Muscle of leg (tissue), 11 donors: ENCODE results near the gene C9orf72. TPM values are rescaled to one million over a fixed set of nuclear protein-coding genes. Genes with fewer than 3 reads are reported as not detected.

Source experiments
- DNase-seq: peaks from one replicate; pipeline ENCODE4 v3.0.0; 2013
- H3K27ac ChIP-seq: one replicate; pipeline ENCODE4 v1.5.1; 2013; ENCODE audit warnings: mild to moderate bottlenecking, low read length, control low read depth
- H3K27me3 ChIP-seq: one replicate; pipeline ENCODE4 v1.6.1; 2013; ENCODE audit warnings: low read length; ENCODE audit not compliant: control insufficient read depth, insufficient read depth
- H3K36me3 ChIP-seq: one replicate; pipeline ENCODE4 v1.6.1; 2013; ENCODE audit warnings: low read length; ENCODE audit not compliant: control insufficient read depth, insufficient read depth
- H3K4me1 ChIP-seq: one replicate; pipeline ENCODE4 v1.6.1; 2013; ENCODE audit warnings: low read length; ENCODE audit not compliant: control insufficient read depth, insufficient read depth
- H3K4me3 ChIP-seq: one replicate; pipeline ENCODE4 v1.5.1; 2013; ENCODE audit warnings: low read length, control low read depth
- H3K9me3 ChIP-seq: replicated peaks from 2 replicates; pipeline ENCODE4 v1.6.1; 2013; ENCODE audit warnings: low read depth, low read length; ENCODE audit not compliant: control insufficient read depth
- WGBS: methylation state at CpG from one replicate; pipeline ENCODE4 v1.1.5; 2013; ENCODE audit warnings: missing lambda C conversion rate; ENCODE audit not compliant: insufficient coverage; 5-methylcytosine and 5-hydroxymethylcytosine counted together
- polyA plus RNA-seq, 8 donors: library from polyadenylated mRNA; unstranded; fragments of 120-200 nt; gene quantifications; one replicate each; pipeline versions ENCODE4 v1.2.1 to v1.2.3, GENCODE V29; 2013; ENCODE audit warnings: inconsistent platforms in 1 of 8, low replicate concordance in 1 of 8; ENCODE audit not compliant: insufficient read length in 8 of 8, insufficient read depth in 1 of 8
- total RNA-seq: library from RNA; stranded (reverse); fragments of 120-200 nt; gene quantifications from one replicate; pipeline ENCODE4 v1.2.4, GENCODE V29; 2013

Gene C9orf72
- total and polyA plus RNA-seq, 9 donors, result 10.8 to 16.8 (median 13.2) TPM

- DNase-seq, result no peak
- WGBS, result no CpG with 5 or more reads among the region's 4 CpGs
- no peak overlapping the region for H3K27ac ChIP-seq
- no peaks in the 10 kb centered on the region for H3K9me3 ChIP-seq
- H3K4me3 ChIP-seq, result no peak overlapping the region
- peaks cover 2% of the 10 kb centered on the region for H3K36me3 ChIP-seq
- H3K4me1 ChIP-seq, result no peaks in the 10 kb centered on the region
- no peaks in the 10 kb centered on the region for H3K27me3 ChIP-seq
Observed at GRCh38 chr9:27563738-27564430, 9.4 kb downstream of the C9orf72 start.

GRCh38 chr9:27561685-27562084 is 11.6 kb downstream of the C9orf72 start:
- WGBS, result no CpG with 5 or more reads among the region's 3 CpGs
- DNase-seq, result no peak
- Histone ChIP-seq H3K4me3 (no peak overlapping the region), H3K36me3 (peaks cover 2% of the 10 kb centered on the region), H3K27me3 (no peaks in the 10 kb centered on the region), H3K27ac (no peak overlapping the region), H3K4me1 (no peaks in the 10 kb centered on the region), H3K9me3 (no peaks in the 10 kb centered on the region)

GRCh38 chr9:27560457-27560856 is 12.8 kb downstream of the C9orf72 start:
- no peaks in the 10 kb centered on the region for H3K27me3 ChIP-seq
- H3K4me1 ChIP-seq, result no peaks in the 10 kb centered on the region
- peaks cover 5% of the 10 kb centered on the region for H3K36me3 ChIP-seq
- H3K9me3 ChIP-seq, result no peaks in the 10 kb centered on the region
- H3K4me3 ChIP-seq, result no peak overlapping the region
- H3K27ac ChIP-seq, result no peak overlapping the region
- DNase-seq, result no peak

GRCh38 chr9:27558307-27558706 is 15.0 kb downstream of the C9orf72 start:
- peaks cover 11% of the 10 kb centered on the region for H3K36me3 ChIP-seq
- no peak overlapping the region for H3K4me3 ChIP-seq
- no peak for DNase-seq
- no peaks in the 10 kb centered on the region for H3K4me1 ChIP-seq
- H3K27ac ChIP-seq, result no peak overlapping the region
- no peaks in the 10 kb centered on the region for H3K27me3 ChIP-seq
- H3K9me3 ChIP-seq, result no peaks in the 10 kb centered on the region

GRCh38 chr9:27556470-27556869 is 16.8 kb downstream of the C9orf72 start:
- 83% methylated on average over 1 of the region's 8 CpGs for whole genome bisulfite sequencing
- peaks cover 15% of the 10 kb centered on the region for H3K36me3 ChIP-seq
- H3K4me1 ChIP-seq, result no peaks in the 10 kb centered on the region
- H3K27ac ChIP-seq, result no peak overlapping the region
- no peak overlapping the region for H3K4me3 ChIP-seq
- H3K9me3 ChIP-seq, result no peaks in the 10 kb centered on the region
- no peak for DNase-seq
- H3K27me3 ChIP-seq, result no peaks in the 10 kb centered on the region

- Histone ChIP-seq H3K9me3 (no peaks in the 10 kb centered on the region), H3K27ac (no peak overlapping the region), H3K27me3 (no peaks in the 10 kb centered on the region), H3K36me3 (peaks cover 21% of the 10 kb centered on the region), H3K4me3 (no peak overlapping the region), H3K4me1 (no peaks in the 10 kb centered on the region)
- DNase-seq, result no peak
- no CpG with 5 or more reads among the region's 1 CpG for WGBS
Observed at GRCh38 chr9:27554712-27555111, 18.6 kb downstream of the C9orf72 start.

GRCh38 chr9:27549196-27549755 is 24.0 kb downstream of the C9orf72 start:
- Histone ChIP-seq H3K9me3 (no peaks in the 10 kb centered on the region), H3K4me3 (no peak overlapping the region), H3K27ac (no peak overlapping the region), H3K27me3 (no peaks in the 10 kb centered on the region), H3K4me1 (no peaks in the 10 kb centered on the region), H3K36me3 (peaks cover 20% of the 10 kb centered on the region)
- DNase-seq, result peak; percentile 64
- no CpG with 5 or more reads among the region's 4 CpGs for WGBS

GRCh38 chr9:27548055-27548741 is 25.1 kb downstream of the C9orf72 start:
- H3K4me3 ChIP-seq, result no peak overlapping the region
- DNase-seq, result peak; percentile 73
- H3K36me3 ChIP-seq, result peaks cover 15% of the 10 kb centered on the region
- H3K27me3 ChIP-seq, result no peaks in the 10 kb centered on the region
- no peaks in the 10 kb centered on the region for H3K4me1 ChIP-seq
- H3K27ac ChIP-seq, result no peak overlapping the region
- H3K9me3 ChIP-seq, result no peaks in the 10 kb centered on the region
- no CpG with 5 or more reads among the region's 10 CpGs for WGBS

- Histone ChIP-seq H3K9me3 (no peaks in the 10 kb centered on the region), H3K27me3 (no peaks in the 10 kb centered on the region), H3K4me3 (no peak overlapping the region), H3K4me1 (no peaks in the 10 kb centered on the region), H3K36me3 (peaks cover 9% of the 10 kb centered on the region), H3K27ac (no peak overlapping the region)
- no CpG with 5 or more reads among the region's 3 CpGs for WGBS
- no peak for DNase-seq
Observed at GRCh38 chr9:27545471-27545870, 27.8 kb downstream of the C9orf72 start.

- Histone ChIP-seq H3K27ac (no peak overlapping the region), H3K4me3 (no peak overlapping the region), H3K36me3 (peaks cover 3% of the 10 kb centered on the region), H3K4me1 (peaks cover 8% of the 10 kb centered on the region), H3K9me3 (no peaks in the 10 kb centered on the region), H3K27me3 (no peaks in the 10 kb centered on the region)
- DNase-seq, result no peak
- no CpG with 5 or more reads among the region's 2 CpGs for WGBS
Observed at GRCh38 chr9:27542508-27542907, 30.8 kb downstream of the C9orf72 start.
